ENCODE data around the gene AKT3. TPM values are rescaled to one million over a fixed set of nuclear protein-coding genes. Genes with fewer than 3 reads are reported as not detected.
A peak's percentile ranks its signal among the peaks of the same experiment; 100 is the strongest.

The AKT3 gene
- polyA plus RNA-seq, 3 donors, result 0.81 to 1.7 (median 1.4) TPM

DNA sequence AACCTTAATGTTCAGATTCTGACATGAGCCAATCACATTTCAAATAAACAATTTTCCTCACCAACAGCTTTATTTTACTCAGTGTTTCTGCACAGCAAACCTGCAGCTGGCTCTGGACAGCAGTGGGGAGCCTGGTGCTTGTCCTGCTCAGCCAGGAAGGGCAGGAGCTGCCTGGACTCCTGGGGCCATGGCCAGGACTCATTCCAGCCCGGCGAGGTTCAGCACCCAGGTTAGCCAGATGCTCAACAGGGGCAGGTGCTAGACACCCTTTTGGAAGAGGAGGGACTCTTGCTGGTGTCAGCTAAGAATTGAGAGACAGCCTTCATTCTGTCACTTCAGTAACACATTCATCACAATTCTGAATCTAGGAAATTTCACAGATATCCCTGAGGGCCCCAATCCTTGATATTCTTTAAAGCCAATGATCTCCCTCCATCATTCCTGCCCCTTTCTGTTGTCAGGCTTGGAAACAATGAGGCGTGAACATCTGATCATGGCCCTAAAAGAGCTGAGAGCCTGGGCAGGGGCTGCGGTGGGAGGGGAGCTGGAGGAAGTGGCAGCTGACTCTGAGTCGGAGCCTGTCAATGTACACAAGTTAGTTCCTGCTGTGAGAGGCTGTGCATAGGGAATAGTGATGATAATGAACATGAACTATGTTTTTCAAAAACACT is 342.9 kb downstream of the AKT3 start:
- intact Hi-C loops (cut with micrococcal nuclease), result no loop called here
- no peaks in the 10 kb centered on the region for H3K9me3 ChIP-seq (replicated peaks in 1 of 2; ENCODE audit: control insufficient read depth in 1 of 2, insufficient read depth in 1 of 2, low read length in 2 of 2)
- H3K4me3 ChIP-seq (replicated peaks in 1 of 3; ENCODE audit: low read depth in 2 of 3, low read length in 3 of 3), result no peak overlapping the region
- no peaks in the 10 kb centered on the region for H4K20me1 ChIP-seq (ENCODE audit: insufficient read depth, low read length)
- H3K36me3 Mint-ChIP-seq, result peaks cover 30 to 45% of the 10 kb centered on the region in 2 donors
- H3K79me2 ChIP-seq (ENCODE audit: insufficient read depth, low read length), result no peaks in the 10 kb centered on the region
- no peak for DNase-seq
- no peak for TF ChIP-seq CTCF (IDR thresholded peaks at IDR 0.05)
- H2AFZ ChIP-seq (ENCODE audit: insufficient read depth, low read depth, low read length, poor library complexity, severe bottlenecking), result no peak overlapping the region
- no peak overlapping the region for H3K9ac ChIP-seq (ENCODE audit: insufficient read depth, low read length, poor library complexity, severe bottlenecking)
- peaks cover 0 to 18% of the 10 kb centered on the region in 2 donors for H3K36me3 ChIP-seq (replicated peaks in 1 of 2; ENCODE audit: control insufficient read depth in 1 of 2, insufficient read depth in 2 of 2, low read length in 2 of 2)
- no peak overlapping the region for H3K4me3 Mint-ChIP-seq
- H3K4me1 ChIP-seq (ENCODE audit: control insufficient read depth in 1 of 2, insufficient read depth in 2 of 2, low read length in 2 of 2), result peaks cover 10 to 18% of the 10 kb centered on the region in 2 donors
- H3K9me3 Mint-ChIP-seq, result no peaks in the 10 kb centered on the region
- H3K4me1 Mint-ChIP-seq, result peaks cover 22% of the 10 kb centered on the region
- 33% methylated on average over 4 of the region's 5 CpGs for WGBS (ENCODE audit: insufficient coverage)
- no peaks in the 10 kb centered on the region for H3K27me3 Mint-ChIP-seq (ENCODE audit: low read depth in 3 of 3)
- no peaks in the 10 kb centered on the region for H3K27me3 ChIP-seq (ENCODE audit: control insufficient read depth in 2 of 2, insufficient read depth in 2 of 2, low read length in 2 of 2)
- no peak overlapping the region for H3K4me2 ChIP-seq (replicated peaks; ENCODE audit: extremely low read depth, low read length, poor library complexity, severe bottlenecking)
- H3K27ac Mint-ChIP-seq, result peak overlapping the region in 1 of 7 donors; percentile 26
- no peak overlapping the region for H3K27ac ChIP-seq (ENCODE audit: low read depth in 1 of 2, low read length in 2 of 2)

DNA sequence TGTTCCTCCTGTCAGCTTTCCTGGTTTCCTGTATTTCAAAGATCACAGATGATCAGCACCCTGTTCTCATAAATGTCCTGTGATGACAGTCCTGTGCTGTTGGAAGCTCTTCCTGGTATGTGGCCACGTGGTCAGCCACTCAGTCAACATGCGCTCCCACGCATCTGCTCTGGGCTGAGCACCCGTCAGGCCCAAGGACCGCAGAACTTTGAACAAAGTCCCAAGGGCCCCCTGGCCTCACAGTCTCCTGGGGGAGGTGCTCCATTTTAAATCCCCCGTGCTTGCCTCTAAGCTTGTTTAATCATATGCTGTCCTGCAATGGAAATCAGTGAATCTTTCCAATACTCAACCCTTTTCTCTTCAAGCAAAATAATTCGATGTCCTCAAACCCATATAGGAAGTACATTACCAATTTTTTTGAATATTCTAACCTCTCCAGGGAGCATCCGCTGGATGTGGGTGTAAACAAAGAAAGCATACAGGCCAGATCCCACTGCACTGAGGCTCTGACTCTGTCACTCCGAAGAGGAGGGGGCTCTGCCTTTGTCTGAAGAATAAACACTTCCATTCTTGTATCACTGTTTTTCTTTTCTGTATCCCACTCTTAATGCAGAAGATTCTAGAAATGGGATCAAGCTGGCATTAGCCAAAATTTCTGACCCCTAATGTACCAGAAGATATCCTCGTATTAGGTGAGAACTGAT is 343.9 kb downstream of the AKT3 start:
- H3K79me2 ChIP-seq (ENCODE audit: insufficient read depth, low read length), result no peaks in the 10 kb centered on the region
- peaks cover 10 to 18% of the 10 kb centered on the region in 2 donors for H3K4me1 ChIP-seq (ENCODE audit: control insufficient read depth in 1 of 2, insufficient read depth in 2 of 2, low read length in 2 of 2)
- intact Hi-C loops (cut with micrococcal nuclease), result no loop called here
- H3K9me3 ChIP-seq (replicated peaks in 1 of 2; ENCODE audit: control insufficient read depth in 1 of 2, insufficient read depth in 1 of 2, low read length in 2 of 2), result no peaks in the 10 kb centered on the region
- peaks cover 22% of the 10 kb centered on the region for H3K4me1 Mint-ChIP-seq
- H3K4me3 Mint-ChIP-seq, result no peak overlapping the region
- WGBS (ENCODE audit: insufficient coverage), result 89% methylated on average over 6 of the region's 10 CpGs
- peaks cover 0 to 15% of the 10 kb centered on the region in 2 donors for H3K36me3 ChIP-seq (replicated peaks in 1 of 2; ENCODE audit: control insufficient read depth in 1 of 2, insufficient read depth in 2 of 2, low read length in 2 of 2)
- no peak overlapping the region for H3K9ac ChIP-seq (ENCODE audit: insufficient read depth, low read length, poor library complexity, severe bottlenecking)
- H3K27ac Mint-ChIP-seq, result no peak overlapping the region
- no peak overlapping the region for H2AFZ ChIP-seq (ENCODE audit: insufficient read depth, low read depth, low read length, poor library complexity, severe bottlenecking)
- no peak for TF ChIP-seq CTCF (IDR thresholded peaks at IDR 0.05)
- no peaks in the 10 kb centered on the region for H3K27me3 ChIP-seq (ENCODE audit: control insufficient read depth in 2 of 2, insufficient read depth in 2 of 2, low read length in 2 of 2)
- H3K27ac ChIP-seq (ENCODE audit: low read depth in 1 of 2, low read length in 2 of 2), result no peak overlapping the region
- peaks cover 24 to 40% of the 10 kb centered on the region in 2 donors for H3K36me3 Mint-ChIP-seq
- no peak overlapping the region for H3K4me2 ChIP-seq (replicated peaks; ENCODE audit: extremely low read depth, low read length, poor library complexity, severe bottlenecking)
- no peak for DNase-seq
- no peaks in the 10 kb centered on the region for H4K20me1 ChIP-seq (ENCODE audit: insufficient read depth, low read length)
- H3K4me3 ChIP-seq (replicated peaks in 1 of 3; ENCODE audit: low read depth in 2 of 3, low read length in 3 of 3), result no peak overlapping the region
- no peaks in the 10 kb centered on the region for H3K27me3 Mint-ChIP-seq (ENCODE audit: low read depth in 3 of 3)
- no peaks in the 10 kb centered on the region for H3K9me3 Mint-ChIP-seq

All from CD14-positive monocyte (primary cell).